Progenitor cell of endocrine pancreas (in vitro differentiated cells): ENCODE measurements around the gene SLCO1A2. TPM values are rescaled to one million over a fixed set of nuclear protein-coding genes. Genes with fewer than 3 reads are reported as not detected.
A peak's percentile ranks its signal among the peaks of the same experiment; 100 is the strongest.

ENCODE experiments used
- DNase-seq: peaks from one replicate; pipeline ENCODE4 v3.0.0; 2021; ENCODE audit warnings: low spot score; ENCODE audit not compliant: unreplicated experiment
- H3K27ac Mint-ChIP-seq: 2 replicates; pipeline ENCODE4 v1.8.0; 2021; ENCODE audit warnings: mild to moderate bottlenecking, moderate library complexity, mixed read lengths
- H3K27me3 Mint-ChIP-seq: 2 replicates; pipeline ENCODE4 v1.8.0; 2021; ENCODE audit warnings: mixed read lengths
- H3K36me3 Mint-ChIP-seq: 2 replicates; pipeline ENCODE4 v1.8.0; 2022; ENCODE audit warnings: mixed read lengths; ENCODE audit not compliant: insufficient read depth
- H3K4me1 Mint-ChIP-seq: 2 replicates; pipeline ENCODE4 v1.8.0; 2021; ENCODE audit warnings: low read depth, mixed read lengths
- H3K4me3 Mint-ChIP-seq: 2 replicates; pipeline ENCODE4 v1.8.0; 2021; ENCODE audit warnings: low read depth, mild to moderate bottlenecking, moderate library complexity, mixed read lengths
- H3K9me3 Mint-ChIP-seq: 2 replicates; pipeline ENCODE4 v1.8.0; 2021; ENCODE audit warnings: low read depth, mixed read lengths
- CTCF ChIP-seq: fragments of 200-600 bp; sonication (generic); IDR thresholded peaks from one replicate; pipeline ENCODE4 v1.5.0; 2021; ENCODE audit warnings: antibody characterized with exemption, mild to moderate bottlenecking; ENCODE audit not compliant: unreplicated experiment
- total RNA-seq: library from RNA; stranded (reverse); gene quantifications from 2 replicates; pipeline ENCODE4 v1.2.1, GENCODE V29; 2021

The SLCO1A2 gene
- total RNA-seq, 1 donor from 2014 or later, result 14.1 TPM

GRCh38 chr12:21353487-21353886, 18.8 kb upstream of the SLCO1A2 start:
- Mint-ChIP-seq H3K9me3 (no peaks in the 10 kb centered on the region), H3K4me3 (no peak overlapping the region), H3K36me3 (no peaks in the 10 kb centered on the region), H3K27ac (no peak overlapping the region), H3K4me1 (peaks cover 9% of the 10 kb centered on the region), H3K27me3 (no peaks in the 10 kb centered on the region)
- no peak for TF ChIP-seq CTCF
- no peak for DNase-seq

- H3K9me3 Mint-ChIP-seq, result no peaks in the 10 kb centered on the region
- DNase-seq, result no peak
These were observed 16.3 kb upstream of the SLCO1A2 start for GRCh38 chr12:21350975-21351374.

GRCh38 chr12:21346542-21347205, 12.0 kb upstream of the SLCO1A2 start:
- Mint-ChIP-seq H3K4me3 (no peak overlapping the region), H3K36me3 (no peaks in the 10 kb centered on the region), H3K27ac (no peak overlapping the region), H3K4me1 (peaks cover 7% of the 10 kb centered on the region), H3K27me3 (no peaks in the 10 kb centered on the region), H3K9me3 (no peaks in the 10 kb centered on the region)
- no peak for DNase-seq
- no peak for TF ChIP-seq CTCF

More at GRCh38 chr12:21350975-21351374, 16.3 kb upstream of the SLCO1A2 start:
- Mint-ChIP-seq H3K36me3 (no peaks in the 10 kb centered on the region), H3K4me3 (no peak overlapping the region), H3K4me1 (peaks cover 10% of the 10 kb centered on the region), H3K27ac (peak overlapping the region; percentile 42), H3K27me3 (no peaks in the 10 kb centered on the region)
- no peak for TF ChIP-seq CTCF

- Mint-ChIP-seq H3K27ac (no peak overlapping the region), H3K27me3 (no peaks in the 10 kb centered on the region), H3K36me3 (no peaks in the 10 kb centered on the region), H3K9me3 (no peaks in the 10 kb centered on the region), H3K4me3 (no peak overlapping the region), H3K4me1 (peaks cover 1% of the 10 kb centered on the region)
- TF ChIP-seq CTCF, result no peak
- no peak for DNase-seq
These were observed 8.9 kb upstream of the SLCO1A2 start for GRCh38 chr12:21343636-21344035.

GRCh38 chr12:21341769-21342168, 7.1 kb upstream of the SLCO1A2 start:
- Mint-ChIP-seq H3K27ac (no peak overlapping the region), H3K27me3 (no peaks in the 10 kb centered on the region), H3K9me3 (peaks cover 6% of the 10 kb centered on the region), H3K36me3 (no peaks in the 10 kb centered on the region), H3K4me1 (peaks cover 1% of the 10 kb centered on the region), H3K4me3 (no peak overlapping the region)
- DNase-seq, result no peak
- TF ChIP-seq CTCF, result no peak
